Hematopoietic multipotent progenitor cell treated with erythropoietin and hydrocortisone succinate and interleukin-3 and kit ligand, for 6 days (in vitro differentiated cells): ENCODE measurements around the gene CREB3L4.
"Not testable (repeated sequence)": the region's sequence is repeated elsewhere in the genome, so short reads cannot be mapped to it uniquely, and the experiment has no call there.

ENCODE experiments used
- DNase-seq: peaks from one replicate; pipeline ENCODE4 v3.0.0-alpha.2; 2015

Gene CREB3L4

DNA sequence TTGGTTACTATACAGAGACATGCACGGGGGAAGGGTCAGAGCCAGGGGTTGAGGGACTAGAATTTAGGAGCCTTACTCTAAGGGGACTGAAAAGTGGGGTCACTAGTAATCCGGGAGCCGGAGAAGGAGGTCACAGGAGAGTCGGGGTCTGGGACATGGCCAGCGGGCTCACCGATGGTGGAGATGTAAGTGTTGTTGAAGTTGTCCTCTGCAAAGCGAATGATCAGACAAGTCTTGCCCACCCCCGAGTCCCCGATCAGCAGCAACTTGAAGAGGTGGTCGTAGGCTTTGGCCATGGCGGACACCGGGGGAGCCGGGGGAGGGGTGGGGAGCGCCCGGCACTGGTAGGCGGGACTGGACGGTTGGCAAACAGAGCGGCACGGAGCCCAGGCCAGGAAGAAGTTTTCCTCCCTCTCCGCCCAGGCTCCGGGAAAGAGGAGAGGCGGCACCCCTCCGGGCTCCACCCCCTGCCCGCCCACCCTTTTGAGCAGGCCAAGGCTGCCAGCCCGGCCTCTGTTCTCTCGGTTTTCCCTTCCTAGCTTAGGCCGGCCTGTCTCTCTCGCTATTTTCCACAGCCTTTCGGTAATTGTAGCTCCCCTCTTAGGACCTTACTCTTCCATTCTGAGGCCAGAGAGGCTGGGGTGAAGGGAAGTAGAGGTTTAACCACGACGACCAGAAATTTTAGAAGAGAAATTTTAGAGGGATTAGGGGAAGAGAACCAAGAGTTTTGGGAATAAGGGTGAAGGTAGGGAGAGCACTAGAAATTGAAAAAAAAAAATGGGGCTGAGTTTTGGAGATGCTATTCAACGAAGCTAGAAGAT is 18.4 kb downstream of the CREB3L4 start, which contains the start of gene RAB13:
TSS of gene RAB13 (minus strand) at position 399 of the 821 bp plus-strand sequence. CDS start at position 296, 103 bp downstream.
- peak; percentile 85 for DNase-seq

DNA sequence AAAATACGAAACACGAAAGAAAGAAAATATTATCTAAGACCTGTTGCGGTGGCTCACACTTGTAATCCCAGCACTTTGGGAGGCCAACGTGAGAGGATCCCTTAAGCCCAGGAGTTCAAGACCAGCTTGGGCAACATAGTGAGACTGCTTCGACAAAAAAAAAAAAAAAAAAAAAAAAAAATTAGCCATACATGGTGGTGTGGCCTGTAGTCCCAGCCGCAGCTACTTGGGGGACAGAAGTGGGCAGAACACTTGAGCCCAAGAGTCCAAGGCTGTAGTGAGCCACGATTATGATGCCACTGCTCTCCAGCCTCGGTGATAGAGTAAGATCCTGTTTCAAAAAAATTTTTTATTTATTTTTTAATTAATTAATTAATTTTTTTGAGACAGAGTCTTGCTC is 19.9 kb downstream of the CREB3L4 start:
- no peak for DNase-seq

DNA sequence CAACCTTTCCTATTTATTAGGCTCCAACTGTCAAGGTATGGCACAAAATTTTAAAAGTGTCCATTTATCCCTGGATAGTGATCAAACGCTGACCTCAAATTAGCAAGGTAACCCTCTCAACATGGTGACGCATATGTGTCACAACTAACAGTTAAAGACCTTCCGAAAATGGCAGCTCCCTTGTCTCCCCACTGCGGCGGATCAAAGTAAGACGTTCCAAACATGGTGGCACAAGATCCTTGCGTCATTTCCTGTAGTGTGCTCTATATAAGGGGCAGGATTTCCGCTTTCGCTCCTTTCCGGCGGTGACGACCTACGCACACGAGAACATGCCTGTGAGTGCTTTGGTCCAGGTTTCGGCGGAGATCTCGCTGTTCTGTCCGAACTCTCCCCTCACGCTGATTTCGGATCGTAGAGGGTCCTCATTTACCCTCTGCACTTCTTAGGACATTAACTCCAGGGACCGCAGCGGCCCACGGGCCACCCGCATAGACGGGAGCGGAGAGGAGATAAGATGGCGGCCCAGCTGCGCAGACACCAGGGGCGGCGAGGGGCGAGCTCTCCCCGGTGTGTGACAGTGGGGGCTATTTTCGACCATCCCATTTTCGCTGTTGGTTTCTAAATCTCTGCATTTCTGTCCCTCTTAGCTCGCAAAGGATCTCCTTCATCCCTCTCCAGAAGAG is 22.9 kb downstream of the CREB3L4 start, which contains the start of gene RPS27:
TSS of gene RPS27 (plus strand) at position 295 of the 683 bp plus-strand sequence. CDS start at position 330, 35 bp downstream.
- peak; percentile 99 for DNase-seq

GRCh38 chr1:153991151-153991630 is 23.5 kb downstream of the CREB3L4 start:
- DNase-seq = no peak

DNA sequence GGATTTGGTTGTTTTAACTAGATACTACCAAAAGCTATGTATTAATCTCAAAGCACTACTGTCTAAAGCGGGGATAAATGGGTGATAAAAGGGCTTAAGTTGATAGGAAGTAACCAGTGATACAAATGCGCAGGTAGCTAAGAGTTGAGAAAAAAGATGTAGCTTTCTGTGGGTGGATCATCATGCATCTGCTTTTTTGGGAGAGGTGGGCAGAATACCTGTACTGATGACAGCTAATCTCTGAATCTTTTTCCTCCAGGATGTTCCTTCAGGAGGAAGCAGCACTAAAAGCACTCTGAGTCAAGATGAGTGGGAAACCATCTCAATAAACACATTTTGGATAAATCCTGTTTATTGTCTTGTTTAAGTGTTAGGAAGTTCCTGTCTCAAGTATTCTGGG is 24.1 kb downstream of the CREB3L4 start:
- DNase-seq = no peak

- DNase-seq = no peak
These were observed 27.5 kb downstream of the CREB3L4 start for GRCh38 chr1:153995202-153995601.

DNA sequence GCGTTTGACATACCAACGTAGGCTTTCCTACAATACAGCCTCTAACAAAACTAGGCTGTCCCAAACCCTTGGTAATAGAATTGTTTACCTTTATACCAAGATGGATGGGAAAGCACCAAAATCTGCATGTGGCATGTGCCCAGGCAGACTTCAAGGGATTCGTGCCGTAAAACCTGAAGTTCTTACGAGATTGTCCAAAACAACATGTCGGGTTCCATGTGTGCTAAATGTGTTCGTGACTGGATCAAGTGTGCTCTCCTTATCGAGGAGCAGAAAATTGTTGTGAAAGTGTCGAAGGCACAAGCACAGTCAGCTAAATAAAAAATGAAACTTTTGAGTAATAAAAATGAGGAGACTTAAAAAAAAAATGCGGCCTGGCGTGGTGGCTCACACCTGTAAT is 27.9 kb downstream of the CREB3L4 start:
- DNase-seq = no peak

DNA sequence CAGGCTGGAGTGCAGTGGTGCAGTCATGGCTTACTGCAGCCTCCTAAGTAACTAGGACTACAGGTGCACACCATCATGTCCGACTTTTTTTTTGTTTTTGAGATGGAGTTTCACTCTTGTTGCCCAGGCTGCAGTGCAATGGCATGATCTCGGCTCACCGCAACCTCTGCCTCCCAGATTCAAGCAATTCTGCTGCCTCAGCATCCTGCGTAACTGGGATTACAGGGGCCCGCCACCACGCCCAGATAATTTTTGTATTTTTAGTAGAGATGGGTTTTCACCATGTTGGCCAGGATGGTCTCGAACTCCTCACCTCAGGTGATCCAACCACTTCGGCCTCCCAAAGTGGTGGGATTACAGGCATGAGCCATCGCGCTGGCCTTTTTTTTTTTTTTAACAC is 29.2 kb downstream of the CREB3L4 start:
- DNase-seq = not testable (repeated sequence)

DNA sequence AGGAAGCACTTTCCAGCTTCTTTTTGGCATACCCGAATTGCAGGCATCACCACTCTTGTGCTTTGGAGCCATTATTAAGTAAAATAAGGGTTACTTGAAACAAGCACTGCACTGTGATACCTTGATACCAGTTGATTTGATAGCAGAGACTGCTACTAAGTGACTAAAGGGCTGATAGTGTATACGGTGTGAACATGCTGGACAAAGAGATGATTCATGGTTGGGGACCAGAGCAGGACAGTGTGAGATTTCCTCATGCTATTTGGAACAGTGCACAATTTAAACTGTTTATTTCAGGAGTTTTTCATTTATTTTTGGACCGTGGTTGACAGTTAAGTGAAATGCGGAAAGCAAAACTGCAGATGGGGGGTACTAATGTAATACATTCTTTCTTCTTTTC is 32.7 kb downstream of the CREB3L4 start:
- DNase-seq = no peak

DNA sequence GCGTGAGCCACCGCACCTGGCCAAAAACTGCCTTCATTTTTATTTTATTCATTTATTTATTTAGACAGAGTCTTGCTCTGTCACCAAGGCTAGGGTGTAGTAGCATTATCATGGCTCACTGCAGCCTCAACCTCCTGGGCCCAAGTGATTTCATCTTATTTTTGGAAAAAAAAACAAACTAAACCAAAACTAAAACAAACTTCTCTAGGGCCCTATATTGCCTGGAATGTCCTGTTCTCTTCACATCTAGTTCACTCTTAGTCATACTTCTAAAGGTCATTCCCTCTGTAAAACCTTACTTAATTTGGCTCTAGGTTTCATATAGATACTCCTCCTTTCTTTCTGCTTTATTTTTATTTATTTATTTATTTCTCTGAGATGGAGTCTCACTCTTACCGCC is 38.4 kb downstream of the CREB3L4 start:
- DNase-seq = no peak

DNA sequence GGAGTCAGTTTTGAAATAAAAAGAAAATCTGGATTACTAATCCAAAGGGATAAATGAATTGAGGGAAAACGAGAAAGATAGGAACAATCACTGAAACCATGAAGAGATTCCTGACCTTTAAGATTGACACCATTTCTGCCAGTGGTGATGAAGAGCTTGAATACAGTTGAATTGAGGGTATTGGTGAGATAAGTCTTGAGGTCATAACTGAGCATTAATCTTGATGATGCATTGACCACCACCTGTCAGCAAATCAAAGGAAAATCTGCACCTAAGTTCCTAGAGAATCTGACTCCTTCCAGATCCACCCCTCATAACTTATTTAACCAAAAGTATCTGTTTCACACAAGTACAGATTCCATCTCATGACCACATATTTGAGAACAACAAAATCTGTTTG is 44.4 kb downstream of the CREB3L4 start:
- no peak for DNase-seq

DNA sequence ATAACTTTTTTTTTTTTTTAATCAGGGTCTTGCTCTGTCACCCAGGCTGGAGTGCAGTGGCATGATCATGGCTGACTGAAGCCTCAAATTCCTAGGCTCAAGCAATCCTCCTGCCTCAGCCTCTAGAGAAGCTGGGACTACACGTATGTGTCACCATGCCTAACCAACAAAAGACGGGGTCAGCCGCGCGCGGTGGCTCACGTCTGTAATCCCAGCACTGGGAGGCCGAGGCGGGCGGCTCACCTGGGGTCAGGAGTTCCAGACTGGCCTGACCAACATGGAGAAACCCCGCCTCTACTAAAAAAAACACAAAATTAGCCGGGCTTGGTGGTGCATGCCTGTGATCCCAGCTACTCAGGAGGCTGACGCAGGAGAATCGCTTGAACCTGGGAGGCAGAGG is 44.8 kb downstream of the CREB3L4 start:
- DNase-seq = not testable (repeated sequence)

DNA sequence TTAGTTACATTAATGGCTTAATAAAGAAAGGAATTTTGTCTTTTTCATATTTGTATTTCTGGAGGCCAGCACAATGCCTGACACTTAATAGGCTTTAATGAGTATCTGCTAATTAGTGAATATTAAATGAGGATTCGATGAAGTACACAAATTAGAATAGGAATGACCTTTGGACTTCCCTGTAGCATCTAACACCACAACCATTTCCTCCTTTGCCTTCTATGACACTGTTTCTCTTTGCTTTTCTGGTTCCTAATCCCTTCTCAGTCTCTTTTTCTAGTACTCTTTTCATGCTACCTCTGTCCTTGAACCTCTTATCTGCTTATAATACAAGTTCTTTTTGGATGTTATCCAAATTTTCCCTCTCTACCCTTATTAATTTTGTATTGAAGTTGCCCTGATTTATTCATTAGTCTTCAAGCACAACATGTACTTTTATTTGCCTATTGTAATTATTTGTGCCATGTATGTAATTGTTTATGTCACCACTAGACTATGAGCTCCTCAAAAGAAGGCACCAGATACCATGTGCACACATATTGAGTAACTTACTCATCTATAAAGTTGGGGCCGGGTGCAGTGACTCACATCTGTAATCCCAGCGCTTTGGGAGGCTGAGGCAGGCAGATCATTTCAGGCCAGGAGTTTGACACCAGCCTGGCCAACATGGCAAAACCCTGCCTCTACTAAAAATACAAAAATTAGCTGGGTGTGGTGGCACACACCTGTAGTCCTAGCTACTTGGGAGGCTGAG is 46.6 kb downstream of the CREB3L4 start:
- no peak for DNase-seq

- no peak for DNase-seq
These were observed 51.6 kb downstream of the CREB3L4 start for GRCh38 chr1:154019269-154019668.

- no peak for DNase-seq
These were observed 52.2 kb downstream of the CREB3L4 start for GRCh38 chr1:154019940-154020339.
